Endodermal cell (in vitro differentiated cells): Measurements from ENCODE around the gene CYREN. TPM values are rescaled to one million over a fixed set of nuclear protein-coding genes. Genes with fewer than 3 reads are reported as not detected.

ENCODE experiments used
- DNase-seq: peaks from one replicate; pipeline ENCODE4 v3.0.0-alpha.2; 2017
- H3K27ac ChIP-seq: 2 replicates; pipeline ENCODE4 v1.5.1; 2013; ENCODE audit warnings: mild to moderate bottlenecking, low read depth, low read length, moderate library complexity
- H3K27me3 ChIP-seq: 2 replicates; pipeline ENCODE4 v1.6.1; 2013; ENCODE audit warnings: mild to moderate bottlenecking, low read length, moderate library complexity; ENCODE audit not compliant: insufficient read depth, control insufficient read depth, poor library complexity, severe bottlenecking
- H3K36me3 ChIP-seq: 2 replicates; pipeline ENCODE4 v1.7.0; 2013; ENCODE audit warnings: mild to moderate bottlenecking, low read length, moderate library complexity; ENCODE audit not compliant: control insufficient read depth, insufficient read depth
- H3K4me1 ChIP-seq: one replicate; pipeline ENCODE4 v1.7.0; 2013; ENCODE audit warnings: low read length; ENCODE audit not compliant: control insufficient read depth, insufficient read depth
- H3K4me3 ChIP-seq: 2 replicates; pipeline ENCODE4 v1.5.1; 2013; ENCODE audit warnings: mild to moderate bottlenecking, low read length, moderate library complexity
- H3K9ac ChIP-seq: 2 replicates; pipeline ENCODE4 v1.6.1; 2013; ENCODE audit warnings: mild to moderate bottlenecking, low read length, moderate library complexity; ENCODE audit not compliant: poor library complexity, severe bottlenecking; ENCODE audit errors: extremely low read depth
- H3K9me3 ChIP-seq: 2 replicates; pipeline ENCODE4 v1.6.1; 2013; ENCODE audit warnings: mild to moderate bottlenecking, low read length, moderate library complexity; ENCODE audit not compliant: control insufficient read depth
- H3K27ac Mint-ChIP-seq: 2 replicates; pipeline ENCODE4 v1.8.0; 2020; ENCODE audit warnings: mixed read lengths
- H3K27me3 Mint-ChIP-seq: 2 replicates; pipeline ENCODE4 v1.8.0; 2021; ENCODE audit warnings: mild to moderate bottlenecking, mixed read lengths; ENCODE audit not compliant: insufficient read depth
- H3K36me3 Mint-ChIP-seq: 2 replicates; pipeline ENCODE4 v1.8.0; 2020; ENCODE audit warnings: low read depth, mixed read lengths
- H3K4me1 Mint-ChIP-seq: 2 replicates; pipeline ENCODE4 v1.8.0; 2020; ENCODE audit warnings: mixed read lengths
- H3K4me3 Mint-ChIP-seq: 2 replicates; pipeline ENCODE4 v1.8.0; 2020; ENCODE audit warnings: mild to moderate bottlenecking, moderate library complexity, mixed read lengths
- H3K9me3 Mint-ChIP-seq: 2 replicates; pipeline ENCODE4 v1.8.0; 2020; ENCODE audit warnings: mild to moderate bottlenecking, mixed read lengths
- CTCF ChIP-seq: fragments of 200-600 bp; sonication (generic); conservative IDR thresholded peaks from 2 replicates; pipeline ENCODE4 v1.5.0; 2021; ENCODE audit warnings: antibody characterized with exemption, mild to moderate bottlenecking
- WGBS, 2 experiments: methylation state at CpG; one replicate each; pipeline versions ENCODE4 v1.1.5 to v1.1.7; 2013; ENCODE audit warnings: missing lambda C conversion rate in 2 of 2, mixed read lengths in 1 of 2; ENCODE audit not compliant: insufficient coverage in 1 of 2, insufficient read length in 1 of 2; 5-methylcytosine and 5-hydroxymethylcytosine counted together
- long read RNA-seq, 4 experiments: library from polyadenylated mRNA in 2 of 4; library from RNA in 1 of 4; library from capped mRNA in 1 of 4; stranded (forward) in 3 of 4; unstranded in 1 of 4; transcript quantifications; one replicate each; pipeline ENCODE4 v2.0.0, GENCODE V29; 2020 to 2021; ENCODE audit warnings: inconsistent platforms in 1 of 4
- polyA plus RNA-seq, 2 experiments: library from polyadenylated mRNA; stranded (reverse); fragments of 50-300 nt; gene quantifications; one replicate each; pipeline ENCODE4 v1.2.3, GENCODE V29; 2013
- total RNA-seq, 2 donors: library from RNA; stranded (reverse); fragmentation: NEBNext Ultra II Directional in 1 of 2; extraction: Animal tissue kit (Norgen Biotek cat#: 25700) in 1 of 2; gene quantifications; 2 replicates in 1 of 2; 3 replicates in 1 of 2; pipeline ENCODE4 v1.2.1, GENCODE V29; 2021

The CYREN gene, protein sequence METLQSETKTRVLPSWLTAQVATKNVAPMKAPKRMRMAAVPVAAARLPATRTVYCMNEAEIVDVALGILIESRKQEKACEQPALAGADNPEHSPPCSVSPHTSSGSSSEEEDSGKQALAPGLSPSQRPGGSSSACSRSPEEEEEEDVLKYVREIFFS
- total RNA-seq, result 10 to 100 TPM; 60.6 to 67.8 TPM
- 38.5 TPM for polyA plus RNA-seq (2013, experiment 1 of 2)
- 29.7 TPM for polyA plus RNA-seq (2013, experiment 2 of 2)
- long read RNA-seq, experiment 1, partial matches to known transcripts, result 3 of 29 reads
- long read RNA-seq, experiment 1, other reads (novel, unspliced or antisense), result 18 of 29 reads
- long read RNA-seq, experiment 2, transcript CYREN-201 (4 exons, 1,482 nt), result minor isoform, 5 of 98 reads
- long read RNA-seq, experiment 2, transcript CYREN-202 (4 exons, 1,738 nt), result major isoform, 21 of 98 reads
- long read RNA-seq, experiment 2, partial matches to known transcripts, result 4 of 98 reads
- long read RNA-seq, experiment 2, other reads (novel, unspliced or antisense), result 64 of 98 reads
- long read RNA-seq, experiment 3, transcript CYREN-202 (4 exons, 1,738 nt), result major isoform, 76 of 278 reads
- long read RNA-seq, experiment 3, transcript CYREN-201 (4 exons, 1,482 nt), result minor isoform, 19 of 278 reads
- long read RNA-seq, experiment 3, transcript CYREN-213 (4 exons, 1,727 nt), result minor isoform, 13 of 278 reads
- long read RNA-seq, experiment 3, transcript CYREN-209 (4 exons, 596 nt), result minor isoform, 8 of 278 reads
- long read RNA-seq, experiment 3, partial matches to known transcripts, result 3 of 278 reads
- long read RNA-seq, experiment 3, other reads (novel, unspliced or antisense), result 157 of 278 reads
- long read RNA-seq, experiment 4, transcript CYREN-202 (4 exons, 1,738 nt), result major isoform, 9 of 65 reads
- long read RNA-seq, experiment 4, transcript CYREN-201 (4 exons, 1,482 nt), result minor isoform, 6 of 65 reads
- long read RNA-seq, experiment 4, partial matches to known transcripts, result 0 of 65 reads
- long read RNA-seq, experiment 4, other reads (novel, unspliced or antisense), result 46 of 65 reads

DNA sequence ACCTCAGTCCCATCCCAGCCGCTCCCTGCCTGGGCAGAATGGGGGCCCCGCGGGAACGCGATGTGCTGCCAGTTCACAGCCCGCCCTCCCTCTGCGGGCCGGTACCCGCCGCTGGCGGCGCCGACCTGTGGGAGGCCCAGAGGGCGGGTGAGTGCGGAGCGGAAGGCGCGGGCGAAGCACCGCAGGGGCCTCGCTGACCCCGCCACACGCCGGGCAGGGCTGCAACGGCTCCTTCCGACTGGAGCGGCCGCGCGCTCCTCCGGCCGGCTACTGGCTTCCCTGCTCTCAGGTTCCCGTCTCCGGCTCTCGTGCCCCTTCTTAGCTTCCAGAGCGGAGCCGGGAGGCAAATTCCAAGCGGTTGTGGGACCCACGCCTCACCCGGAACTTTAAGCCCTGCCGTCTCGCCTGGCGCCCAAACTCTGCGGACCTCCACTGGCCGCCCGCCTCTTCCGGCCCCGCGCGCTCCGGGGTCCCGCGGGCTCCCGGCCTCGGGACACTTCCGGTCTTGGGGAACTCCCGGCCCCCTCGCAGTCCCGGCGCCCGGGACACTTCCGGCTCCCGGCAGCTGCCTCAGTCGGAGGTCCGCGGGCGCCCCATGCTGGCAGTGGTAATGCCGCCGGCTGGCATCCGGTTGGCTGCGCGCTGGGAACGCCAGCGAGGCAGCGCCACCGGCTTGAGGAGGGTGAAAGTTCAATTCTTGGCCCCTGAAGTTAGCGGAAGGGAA lies at the start of gene CYREN:
TSS of gene CYREN (minus strand) at position 434 of the 724 bp plus-strand sequence. CDS start 1,785 bp downstream, outside the sequence.
- no peaks in the 10 kb centered on the region for H3K4me1 ChIP-seq
- 0% methylated on average over 8 to 77 of the region's 77 CpGs for WGBS, 2 experiments
- DNase-seq, result peak; percentile 95
- Mint-ChIP-seq H3K4me3 (peak within 1 kb of the TSS; percentile 76), H3K27ac (peak within 1 kb of the TSS; percentile 91), H3K36me3 (peaks cover 39% of the 10 kb centered on the region), H3K4me1 (peaks cover 11% of the 10 kb centered on the region), H3K27me3 (no peaks in the 10 kb centered on the region), H3K9me3 (no peaks in the 10 kb centered on the region)
- no peaks in the 10 kb centered on the region for H3K27me3 ChIP-seq
- no peaks in the 10 kb centered on the region for H3K9me3 ChIP-seq
- H3K27ac ChIP-seq, result peak within 1 kb of the TSS; percentile 91
- peaks cover 33% of the 10 kb centered on the region for H3K36me3 ChIP-seq
- TF ChIP-seq CTCF, result peak; percentile 56
- peak within 1 kb of the TSS; percentile 90 for H3K4me3 ChIP-seq
- H3K9ac ChIP-seq, result peak within 1 kb of the TSS; percentile 76

GRCh38 chr7:135217645-135218509 lies 47.4 kb upstream of the CYREN start:
- Histone ChIP-seq H3K9ac (no peak overlapping the region), H3K4me1 (no peaks in the 10 kb centered on the region), H3K27me3 (no peaks in the 10 kb centered on the region), H3K9me3 (peaks cover 9% of the 10 kb centered on the region), H3K27ac (no peak overlapping the region), H3K4me3 (no peak overlapping the region), H3K36me3 (no peaks in the 10 kb centered on the region)
- no peaks in the 10 kb centered on the region for H3K27me3 Mint-ChIP-seq
- no peak overlapping the region for H3K27ac Mint-ChIP-seq
- no peaks in the 10 kb centered on the region for H3K36me3 Mint-ChIP-seq
- H3K9me3 Mint-ChIP-seq, result peaks cover 9% of the 10 kb centered on the region
- 96 to 100% methylated on average over 4 to 5 of the region's 5 CpGs for WGBS, 2 experiments
- no peak overlapping the region for H3K4me3 Mint-ChIP-seq
- TF ChIP-seq CTCF, result no peak
- DNase-seq, result no peak
- no peaks in the 10 kb centered on the region for H3K4me1 Mint-ChIP-seq
